Colon (tissue), 2 donors: Measurements from ENCODE around the gene RRBP1.

Source experiments
- FAIRE-seq: peaks from 2 replicates; lab custom pipeline; 2012; peaks lifted over from hg19 to GRCh38; lab: Jason Lieb, UNC
- donor health status: control.
- donor health status: control.

The RRBP1 gene

GRCh38 chr20:17635332-17636244, 46.5 kb downstream of the RRBP1 start:
- FAIRE-seq: no peak

- FAIRE-seq: no peak
These were observed 47.2 kb downstream of the RRBP1 start for GRCh38 chr20:17634661-17635331.

GRCh38 chr20:17633850-17634500, 48.1 kb downstream of the RRBP1 start:
- no peak for FAIRE-seq

- FAIRE-seq: no peak
These were observed 48.7 kb downstream of the RRBP1 start for GRCh38 chr20:17633221-17633849.

- FAIRE-seq: no peak
These were observed 50.3 kb downstream of the RRBP1 start for GRCh38 chr20:17631576-17632319.

- no peak for FAIRE-seq
These were observed 51.2 kb downstream of the RRBP1 start for GRCh38 chr20:17630806-17631195.

GRCh38 chr20:17630151-17630805, 51.8 kb downstream of the RRBP1 start:
- FAIRE-seq: no peak

- FAIRE-seq: no peak
These were observed 52.4 kb downstream of the RRBP1 start for GRCh38 chr20:17629678-17630089.

- FAIRE-seq: no peak
These were observed 53.0 kb downstream of the RRBP1 start for GRCh38 chr20:17629025-17629424.

- FAIRE-seq: no peak
These were observed 53.8 kb downstream of the RRBP1 start for GRCh38 chr20:17628101-17628841.

- FAIRE-seq: no peak
These were observed 54.7 kb downstream of the RRBP1 start for GRCh38 chr20:17627101-17627955.

GRCh38 chr20:17626217-17627007, 55.6 kb downstream of the RRBP1 start:
- no peak for FAIRE-seq

- no peak for FAIRE-seq
These were observed 56.6 kb downstream of the RRBP1 start for GRCh38 chr20:17625246-17626051.

- FAIRE-seq: no peak
These were observed 57.3 kb downstream of the RRBP1 start for GRCh38 chr20:17624551-17625245.

GRCh38 chr20:17624070-17624469, 58.0 kb downstream of the RRBP1 start:
- FAIRE-seq: no peak

- FAIRE-seq: no peak
These were observed 59.1 kb downstream of the RRBP1 start for GRCh38 chr20:17622851-17623508.
